Adrenal gland (tissue), 5 donors: Measurements from ENCODE around the gene FAM8A1.

ENCODE experiments used
- POLR2A ChIP-seq, 2 donors: fragments of 450-650 bp; IDR thresholded peaks; one replicate each; pipeline ENCODE4 v1.6.1; 2017; ENCODE audit warnings: antibody characterized with exemption in 2 of 2, mild to moderate bottlenecking in 2 of 2, moderate library complexity in 1 of 2
- TF ChIP-seq, protein P1 (sequence below), 6 experiments: fragments of 450-650 bp in 4 of 6; fragments of 200-600 bp in 2 of 6; sonication (generic) in 1 of 6; IDR thresholded peaks; 1 replicate in 5 of 6; 2 replicates in 1 of 6; pipeline versions ENCODE4 v1.5.1 to v1.8.0; 2016 to 2021; ENCODE audit warnings: antibody characterized with exemption in 6 of 6, mild to moderate bottlenecking in 2 of 6, moderate library complexity in 1 of 6
- donor health status: DM: no; HTN: no; CAD: no.

DNA sequence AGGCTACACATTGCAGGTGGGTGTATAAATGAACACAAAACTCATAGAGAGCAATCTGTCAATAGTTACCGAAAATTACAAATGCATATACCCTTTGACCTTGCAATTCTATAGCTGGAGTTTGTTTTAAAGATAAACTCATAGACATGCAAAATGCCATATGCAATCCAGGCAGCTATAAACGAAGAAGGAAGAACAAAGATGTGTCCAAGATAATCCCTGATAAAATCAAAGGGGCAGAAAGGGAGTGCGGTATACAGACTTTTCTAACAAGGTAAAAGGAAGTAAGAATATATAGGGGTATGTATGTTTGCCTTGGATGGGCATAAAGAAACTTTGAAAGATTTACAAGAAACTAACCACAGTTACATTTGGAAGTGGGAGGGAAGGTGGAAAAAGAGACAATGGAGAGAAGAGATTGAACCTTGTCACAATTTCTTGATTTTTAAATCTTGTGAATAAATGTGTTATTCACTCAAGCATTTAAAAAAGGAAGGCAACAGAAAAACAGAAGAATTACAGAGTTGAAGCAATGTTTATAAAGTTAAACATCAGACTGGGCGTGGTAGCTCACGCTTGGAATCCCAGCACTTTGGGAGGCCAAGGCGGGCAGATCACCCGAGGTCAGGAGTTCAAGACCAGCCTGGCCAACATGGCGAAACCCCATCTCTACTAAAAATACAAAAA is 29.9 kb downstream of the FAM8A1 start:
- TF ChIP-seq, protein P1, sequence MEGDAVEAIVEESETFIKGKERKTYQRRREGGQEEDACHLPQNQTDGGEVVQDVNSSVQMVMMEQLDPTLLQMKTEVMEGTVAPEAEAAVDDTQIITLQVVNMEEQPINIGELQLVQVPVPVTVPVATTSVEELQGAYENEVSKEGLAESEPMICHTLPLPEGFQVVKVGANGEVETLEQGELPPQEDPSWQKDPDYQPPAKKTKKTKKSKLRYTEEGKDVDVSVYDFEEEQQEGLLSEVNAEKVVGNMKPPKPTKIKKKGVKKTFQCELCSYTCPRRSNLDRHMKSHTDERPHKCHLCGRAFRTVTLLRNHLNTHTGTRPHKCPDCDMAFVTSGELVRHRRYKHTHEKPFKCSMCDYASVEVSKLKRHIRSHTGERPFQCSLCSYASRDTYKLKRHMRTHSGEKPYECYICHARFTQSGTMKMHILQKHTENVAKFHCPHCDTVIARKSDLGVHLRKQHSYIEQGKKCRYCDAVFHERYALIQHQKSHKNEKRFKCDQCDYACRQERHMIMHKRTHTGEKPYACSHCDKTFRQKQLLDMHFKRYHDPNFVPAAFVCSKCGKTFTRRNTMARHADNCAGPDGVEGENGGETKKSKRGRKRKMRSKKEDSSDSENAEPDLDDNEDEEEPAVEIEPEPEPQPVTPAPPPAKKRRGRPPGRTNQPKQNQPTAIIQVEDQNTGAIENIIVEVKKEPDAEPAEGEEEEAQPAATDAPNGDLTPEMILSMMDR (IDR thresholded peaks at IDR 0.05): no peak
- no peak for TF ChIP-seq POLR2A (IDR thresholded peaks at IDR 0.05)
